AG08395 (cell line): ENCODE measurements around the gene TGDS.

Source experiments
- DNase-seq: peaks from one replicate; pipeline ENCODE4 v3.0.0; 2012; ENCODE audit warnings: mixed read lengths, low spot score

The TGDS gene

GRCh38 chr13:94599877-94600276, 3.9 kb upstream of the TGDS start:
- DNase-seq = no peak

DNA sequence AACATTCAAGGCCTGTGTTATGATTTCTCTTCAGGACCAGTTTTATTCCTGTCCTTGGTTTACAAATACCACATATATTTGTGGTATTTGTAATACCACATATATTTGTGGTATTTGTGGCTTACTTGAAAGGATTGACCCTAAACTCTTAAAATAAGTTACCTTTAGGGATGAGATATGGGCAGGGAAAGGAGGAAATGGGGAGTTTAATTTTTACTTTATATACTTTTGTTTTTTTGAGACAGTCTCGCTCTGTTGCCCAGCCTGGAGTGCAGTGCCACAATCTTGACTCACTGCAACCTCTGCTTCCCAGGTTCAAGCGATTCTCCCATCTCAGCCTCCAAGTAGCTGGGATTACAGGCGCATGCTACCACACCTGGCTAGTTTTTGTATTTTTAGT, 2.3 kb upstream of the TGDS start:
- no peak for DNase-seq

- DNase-seq = no peak
Measured at GRCh38 chr13:94596575-94596971, 621 bp upstream of the TGDS start.

DNA sequence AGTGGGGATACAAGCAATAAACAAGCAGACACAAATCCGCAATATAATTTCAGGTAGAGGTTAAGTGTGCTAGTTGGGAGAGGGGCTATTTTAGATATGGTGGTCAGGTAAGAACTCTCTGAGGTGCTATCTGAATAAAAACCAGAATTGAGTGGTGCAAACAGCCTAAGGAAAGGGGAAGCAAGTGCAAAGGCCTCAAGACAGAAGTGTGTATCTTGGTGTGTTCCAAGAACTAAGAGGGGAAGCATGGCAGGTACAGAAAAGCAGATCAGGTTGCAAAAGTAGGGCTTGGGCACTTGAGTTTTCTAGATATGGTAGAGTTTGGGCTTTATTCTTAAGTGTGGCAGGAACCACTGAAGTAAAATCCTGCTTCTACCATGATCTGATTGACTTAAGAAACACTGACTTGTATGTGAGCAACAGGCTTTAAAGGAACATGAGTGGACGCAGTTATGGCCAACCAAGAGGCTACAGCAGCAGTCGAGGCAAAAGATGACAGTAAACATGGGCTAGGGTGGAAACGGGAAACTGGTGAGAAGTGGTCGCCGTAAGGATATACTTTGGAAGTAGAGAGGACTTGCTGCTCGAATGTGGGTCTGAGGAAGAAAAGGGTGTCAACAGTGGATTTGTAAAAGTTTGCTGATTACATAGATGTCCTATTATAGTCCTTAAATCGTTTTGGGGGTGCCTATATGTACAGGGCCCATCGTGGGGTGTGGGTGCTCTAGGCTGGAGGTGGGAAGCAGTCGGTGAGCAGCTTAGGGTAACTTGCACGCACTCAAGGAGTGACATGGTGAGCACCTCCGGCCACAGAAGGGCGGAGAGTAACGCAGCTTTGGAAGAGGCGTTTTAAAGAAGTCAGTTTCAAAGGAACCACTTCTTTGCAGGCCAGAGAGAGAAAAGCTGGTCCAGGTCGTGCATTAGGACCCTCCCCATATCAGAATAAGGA, 677 bp downstream of the TGDS start:
- DNase-seq = peak; percentile 19

DNA sequence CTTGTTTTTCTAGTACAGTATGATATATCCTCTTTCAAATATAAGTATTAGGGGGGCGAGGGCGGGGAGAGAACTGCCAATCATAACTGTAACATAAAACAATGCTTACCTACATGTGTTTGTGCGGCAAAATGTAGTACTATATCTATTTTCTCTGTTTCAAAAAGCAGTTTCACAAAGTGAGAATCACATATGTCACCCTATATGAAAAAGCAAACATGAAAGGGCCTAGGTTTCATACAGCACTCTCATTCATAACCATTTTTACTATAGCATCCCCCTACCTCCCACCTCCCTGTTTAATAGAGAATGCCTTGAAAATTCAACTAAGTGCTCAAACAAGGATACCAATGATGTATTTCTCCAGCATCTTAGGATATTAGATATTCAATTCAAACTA, 5.2 kb downstream of the TGDS start:
- DNase-seq = no peak

DNA sequence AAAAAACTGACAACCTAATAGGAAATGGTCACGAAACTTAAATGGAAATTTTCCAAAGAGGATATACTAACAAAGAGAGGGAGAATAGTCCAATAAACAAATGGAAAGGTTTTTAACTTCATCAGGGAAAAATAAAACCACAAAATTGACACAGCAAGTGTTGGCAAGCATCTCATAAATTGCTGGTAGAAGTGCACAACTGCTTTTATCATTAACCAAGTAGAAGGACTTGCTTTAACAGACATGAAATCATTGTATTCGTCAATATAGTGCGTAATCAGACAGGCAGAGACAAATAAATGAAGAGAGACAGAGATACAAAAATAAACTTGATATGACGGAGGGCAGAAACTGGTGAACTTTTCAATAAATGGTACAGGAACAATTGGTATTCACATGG, 7.4 kb downstream of the TGDS start:
- no peak for DNase-seq

- DNase-seq = no peak
Measured at GRCh38 chr13:94586371-94586770, 9.6 kb downstream of the TGDS start.

DNA sequence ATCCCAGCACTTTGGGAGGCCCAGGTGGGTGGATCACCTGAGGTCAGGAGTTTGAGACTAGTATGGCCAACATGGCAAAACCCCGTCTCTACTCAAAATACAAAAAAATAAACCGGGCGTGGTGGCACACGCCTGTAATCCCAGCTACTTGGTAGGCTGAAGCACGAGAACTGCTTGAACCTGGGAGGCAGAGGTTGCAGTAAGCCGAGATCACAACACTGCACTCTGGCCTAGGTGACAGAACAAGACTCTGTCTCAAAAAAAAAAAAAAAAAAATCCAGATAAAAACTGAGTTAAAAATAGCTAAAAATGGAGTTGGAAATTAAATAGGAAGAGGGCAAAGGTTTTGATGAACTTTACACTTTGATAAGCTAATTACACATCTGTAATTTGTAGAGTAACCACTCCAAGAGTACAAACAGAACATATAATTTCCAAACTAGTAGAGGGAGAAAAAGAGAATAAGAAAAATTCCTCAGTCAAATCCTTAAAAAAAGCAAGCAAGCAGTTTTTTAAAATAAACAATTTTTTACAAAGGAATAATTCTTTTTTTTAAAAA, 10.3 kb downstream of the TGDS start:
- no peak for DNase-seq

GRCh38 chr13:94583926-94584325, 12.0 kb downstream of the TGDS start:
- no peak for DNase-seq

DNA sequence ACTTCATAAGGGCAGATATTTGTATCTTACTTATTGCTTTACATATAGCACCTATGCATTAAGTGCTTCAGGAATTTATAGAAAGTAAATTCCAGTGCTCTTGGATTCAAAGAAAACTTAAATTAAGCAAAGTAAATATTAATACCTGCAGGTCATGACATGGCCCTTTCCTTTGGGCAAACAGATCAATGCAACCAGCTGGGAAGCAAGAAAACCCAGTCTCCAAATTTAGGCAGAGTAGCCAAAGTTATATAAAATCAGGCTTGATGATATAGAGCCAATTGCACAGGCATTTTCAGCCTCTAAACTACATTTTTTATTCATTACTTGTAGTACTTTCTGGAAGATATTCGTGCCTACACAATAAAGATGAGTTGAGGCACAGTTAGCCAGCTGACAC, 16.9 kb downstream of the TGDS start:
- no peak for DNase-seq

- DNase-seq = no peak
Measured at GRCh38 chr13:94569615-94570014, 26.3 kb downstream of the TGDS start.

- DNase-seq = no peak
Measured at GRCh38 chr13:94568443-94568842, 27.5 kb downstream of the TGDS start.

DNA sequence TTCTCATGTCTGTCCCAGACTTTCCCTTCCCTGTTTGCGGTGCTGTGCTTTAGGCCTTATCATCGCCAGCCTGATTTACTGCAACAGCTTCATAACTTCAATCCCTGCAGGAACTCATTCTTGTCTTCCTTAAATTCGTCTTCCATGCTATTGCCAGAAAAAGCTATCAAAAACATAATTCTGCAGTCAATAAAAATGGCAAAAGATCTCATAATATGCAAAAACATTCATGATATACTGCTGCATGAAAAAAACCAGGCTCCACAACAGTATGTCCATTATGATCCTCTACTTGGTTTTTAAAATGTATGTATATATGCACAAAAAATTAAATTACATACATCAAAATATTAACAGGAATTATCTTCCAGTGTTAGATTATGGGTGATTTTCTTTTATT, 28.4 kb downstream of the TGDS start:
- DNase-seq = no peak

DNA sequence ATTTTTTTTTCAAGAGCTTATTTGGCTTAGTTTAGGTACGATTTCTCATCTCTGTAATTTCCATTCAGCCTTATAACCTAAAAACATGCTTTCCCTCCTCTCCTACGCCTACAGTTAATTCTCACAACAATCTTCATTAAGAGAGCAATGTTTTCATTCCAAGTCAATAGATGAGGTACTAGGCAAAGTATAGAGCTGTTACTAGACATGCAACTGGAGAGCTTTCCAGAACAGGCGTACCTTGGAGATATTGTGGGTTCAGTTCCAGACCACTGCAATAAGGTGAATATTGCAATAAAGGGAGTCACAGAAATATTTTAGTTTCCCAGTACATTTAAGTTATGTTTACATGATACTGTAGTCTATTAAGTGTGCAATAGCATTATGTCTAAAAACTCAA, 34.8 kb downstream of the TGDS start:
- DNase-seq = no peak

GRCh38 chr13:94560116-94560515, 35.8 kb downstream of the TGDS start:
- DNase-seq = no peak

- no peak for DNase-seq
Measured at GRCh38 chr13:94559222-94559795, 36.6 kb downstream of the TGDS start.

DNA sequence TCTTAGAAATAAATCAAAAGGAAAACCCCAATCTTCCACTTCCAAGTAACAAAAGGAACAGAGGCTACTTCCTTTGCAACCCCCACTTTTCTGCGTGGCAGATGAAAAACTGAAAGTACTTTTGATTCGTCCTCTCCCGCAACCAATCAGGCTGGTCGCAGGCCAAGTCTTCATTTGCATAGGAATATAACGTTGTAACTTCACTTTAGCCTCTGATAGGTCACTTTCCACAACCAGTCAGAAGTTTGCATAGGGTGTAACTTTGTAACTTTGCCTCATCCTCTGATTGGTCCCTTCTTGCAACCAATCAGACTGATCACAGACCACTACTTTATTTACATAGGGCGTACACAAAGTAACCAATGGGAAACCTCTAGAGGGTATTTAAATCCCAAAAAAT, 37.2 kb downstream of the TGDS start:
- no peak for DNase-seq

- DNase-seq = no peak
Measured at GRCh38 chr13:94557684-94558235, 38.2 kb downstream of the TGDS start.

DNA sequence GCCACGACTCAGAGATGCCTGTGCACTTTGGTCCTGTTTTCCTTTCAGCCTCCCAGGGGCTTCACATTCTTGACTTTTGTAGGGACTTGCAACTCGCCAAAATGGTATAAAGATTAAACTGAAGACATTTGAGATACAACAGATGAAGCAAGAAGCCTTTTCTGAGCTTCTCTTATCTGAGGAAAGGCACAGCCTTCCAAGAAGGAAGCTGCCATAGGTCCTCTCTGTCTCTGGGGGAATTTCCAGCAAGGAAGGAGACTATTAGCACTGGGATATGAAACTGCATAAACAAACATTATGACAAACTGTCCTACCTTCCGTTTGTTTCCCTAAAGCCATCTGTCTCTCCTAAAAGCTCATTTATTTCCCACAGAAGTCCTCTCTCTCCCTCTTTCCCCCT, 39.3 kb downstream of the TGDS start:
- no peak for DNase-seq

- DNase-seq = no peak
Measured at GRCh38 chr13:94556041-94556440, 39.9 kb downstream of the TGDS start.

DNA sequence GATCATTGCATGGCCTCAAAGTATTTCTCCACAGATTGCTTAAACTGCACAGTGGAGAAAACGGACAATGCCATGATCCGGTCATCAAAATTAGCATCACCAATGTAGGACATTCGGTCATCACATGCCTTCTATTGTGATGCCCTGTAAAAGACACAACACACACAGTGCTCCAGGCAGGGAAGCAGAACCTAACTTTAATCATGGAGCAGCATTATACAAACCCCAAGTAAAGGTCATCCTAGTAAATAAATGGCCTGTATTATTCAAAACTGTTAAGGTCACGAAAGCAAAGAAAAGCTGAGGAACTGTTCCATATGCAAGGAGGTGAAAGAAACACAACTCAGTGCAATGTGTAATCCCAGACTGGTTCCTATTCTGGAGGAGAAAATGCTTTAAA, 42.2 kb downstream of the TGDS start:
- no peak for DNase-seq

- no peak for DNase-seq
Measured at GRCh38 chr13:94552095-94552494, 43.9 kb downstream of the TGDS start.
